GM13977 (cell line): ENCODE data around the gene SLC35G6.

Experiments used
- DNase-seq: peaks from one replicate; pipeline ENCODE4 v3.0.0; 2012; ENCODE audit warnings: low spot score
- CTCF ChIP-seq: IDR thresholded peaks from 2 replicates; pipeline ENCODE4 v1.5.1; 2012; ENCODE audit warnings: mild to moderate bottlenecking, control low read depth; ENCODE audit not compliant: insufficient read depth; ENCODE audit errors: extremely low read depth, missing control alignments
- in situ Hi-C: fragments of 300-500 bp; cut with MboI; formaldehyde crosslinking; loops from one replicate; pipeline ENCODE4 v1.12.0; 2022; ENCODE audit warnings: low sequenced_read_pairs, low pct_unique_long_range_greater_than_20kb, mixed read lengths, inconsistent platforms; ENCODE audit not compliant: unreplicated experiment

The SLC35G6 gene

DNA sequence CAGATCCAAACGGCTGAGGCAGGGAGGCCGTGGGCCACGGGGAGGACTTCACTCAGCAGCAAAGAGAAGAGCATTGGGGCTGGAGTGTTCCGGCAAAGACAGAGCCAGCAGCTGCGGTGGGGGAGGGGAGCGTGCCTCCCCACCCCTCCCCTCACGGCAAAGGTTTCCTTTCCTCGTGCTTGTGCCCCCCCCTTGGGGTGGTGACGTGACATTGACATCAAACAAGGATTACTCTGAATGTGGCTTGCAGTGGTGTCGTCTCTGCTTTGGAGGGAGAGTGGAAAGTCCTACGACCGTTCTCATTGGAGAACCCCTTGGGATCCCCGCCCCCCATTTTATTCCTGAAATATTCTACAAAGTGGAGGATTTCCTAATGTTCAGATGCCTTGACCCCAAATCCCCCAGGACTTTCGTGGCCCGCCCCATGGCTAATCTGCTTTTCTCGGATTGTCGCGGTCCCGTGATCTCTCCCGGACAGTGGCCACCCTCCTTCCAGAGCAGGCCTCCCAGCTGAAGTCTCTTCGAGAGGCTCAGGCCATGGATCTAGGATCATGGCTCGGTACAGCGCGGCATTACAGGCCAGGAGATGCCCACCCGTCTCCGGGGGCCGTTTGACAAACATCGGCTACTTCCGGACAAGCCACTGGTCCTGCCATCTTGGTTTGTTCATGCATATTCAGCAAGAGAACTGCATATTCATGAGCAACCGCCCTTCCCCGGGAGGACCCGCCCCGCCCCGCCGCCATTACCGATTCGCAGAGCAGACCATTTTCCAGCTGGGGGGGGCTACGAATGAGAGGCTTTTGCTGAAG lies 2.2 kb downstream of the SLC35G6 start:
- TF ChIP-seq CTCF: no peak
- DNase-seq: peak; percentile 92
- in situ Hi-C loops: no loop called here

GRCh38 chr17:7484067-7484918 lies 3.0 kb downstream of the SLC35G6 start, which contains the start of gene POLR2A:
POLR2A (plus strand) TSS chr17:7484366.
- no peak for TF ChIP-seq CTCF
- DNase-seq: peak; percentile 97
- in situ Hi-C loops: no loop called here

DNA sequence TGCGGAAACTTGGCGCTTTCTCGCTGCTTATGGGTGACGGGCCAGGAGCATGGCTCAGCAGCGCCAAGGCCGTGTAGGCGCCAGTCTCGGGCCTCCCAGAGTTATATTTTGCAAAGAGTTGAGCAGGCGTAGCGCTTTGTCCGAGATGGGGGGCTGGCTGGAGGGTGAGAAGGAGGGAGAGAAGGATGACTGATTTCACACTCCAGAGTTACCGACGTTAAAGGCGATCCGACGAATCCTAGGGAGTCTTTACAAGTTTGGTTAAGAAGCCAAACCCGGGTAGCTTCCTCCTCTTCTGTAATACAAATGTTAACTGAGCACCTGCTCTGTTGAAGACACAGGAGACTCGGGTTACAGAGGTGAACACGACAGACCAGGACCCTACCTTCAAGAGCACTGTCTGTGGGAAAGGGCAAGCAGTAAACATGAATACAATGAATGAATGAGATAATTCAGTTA lies 3.7 kb downstream of the SLC35G6 start:
- in situ Hi-C loops: no loop called here
- no peak for DNase-seq
- peak; percentile 6 for TF ChIP-seq CTCF

GRCh38 chr17:7486181-7486580 lies 4.9 kb downstream of the SLC35G6 start:
- no peak for TF ChIP-seq CTCF
- in situ Hi-C loops: no loop called here
- no peak for DNase-seq

- TF ChIP-seq CTCF: no peak
- in situ Hi-C loops: no loop called here
- DNase-seq: no peak
Measured at GRCh38 chr17:7490144-7490543, 8.9 kb downstream of the SLC35G6 start.

- DNase-seq: no peak
- TF ChIP-seq CTCF: no peak
Measured at GRCh38 chr17:7491583-7491982, 10.3 kb downstream of the SLC35G6 start.

More at GRCh38 chr17:7491583-7491982, 10.3 kb downstream of the SLC35G6 start:
- in situ Hi-C loops: no loop called here
